Measurements from ENCODE around the gene LMAN1L.

Gene LMAN1L

GRCh38 chr15:74838746-74839525 is 26.3 kb downstream of the LMAN1L start:
- no peak for FAIRE-seq

DNA sequence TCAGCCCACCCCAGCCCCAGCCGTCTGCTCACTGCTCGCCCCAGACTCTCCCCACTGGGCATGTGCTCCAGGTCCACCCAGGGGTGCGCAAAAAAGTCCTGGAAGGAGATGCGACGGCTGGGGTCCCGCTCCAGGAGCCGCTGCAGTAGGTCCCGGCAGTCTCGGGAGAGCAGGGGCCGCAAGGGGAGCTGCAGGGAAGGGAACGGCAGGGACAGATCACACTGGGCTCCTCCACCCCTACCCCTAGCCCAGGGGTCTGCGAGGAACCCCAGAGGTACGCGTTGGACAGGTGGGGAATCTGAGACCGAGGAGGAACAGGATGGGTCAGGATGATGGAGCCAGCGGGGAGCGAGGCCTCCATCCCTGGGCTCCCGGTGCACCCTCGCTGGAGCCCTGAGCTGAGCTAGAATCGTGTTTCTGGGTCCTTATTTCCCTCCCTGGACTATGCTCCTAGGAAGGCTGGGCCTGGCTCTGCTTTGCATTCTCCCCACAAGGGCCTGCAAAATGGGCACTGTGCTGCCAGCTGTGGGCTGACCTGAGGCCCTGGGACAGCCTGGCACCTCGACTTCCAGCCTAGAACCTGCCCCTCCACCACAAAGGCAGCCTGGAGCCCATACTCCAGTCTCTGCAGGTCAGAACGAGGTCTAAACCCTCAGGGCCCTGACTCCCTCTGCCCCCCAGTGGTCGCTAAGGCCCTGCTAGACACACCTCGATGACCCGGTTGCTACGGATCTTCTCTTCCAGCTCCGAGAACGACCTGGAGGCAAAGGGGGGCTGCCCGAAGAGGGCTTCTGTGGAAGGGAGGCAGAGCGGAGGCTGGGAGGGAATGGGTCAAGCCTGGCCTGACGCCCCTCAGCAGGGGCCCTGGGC is 27.1 kb downstream of the LMAN1L start:
- no peak for FAIRE-seq

GRCh38 chr15:74840851-74841775 is 28.5 kb downstream of the LMAN1L start:
- FAIRE-seq: no peak

- FAIRE-seq: no peak
These were observed 29.3 kb downstream of the LMAN1L start for GRCh38 chr15:74841891-74842373.

GRCh38 chr15:74842581-74843444 is 30.2 kb downstream of the LMAN1L start, which contains the start of gene ULK3:
Gene ULK3, minus strand, starts transcription at chr15:74843156. Its CDS starts 51 bp downstream, at chr15:74843105.
- no peak for FAIRE-seq

DNA sequence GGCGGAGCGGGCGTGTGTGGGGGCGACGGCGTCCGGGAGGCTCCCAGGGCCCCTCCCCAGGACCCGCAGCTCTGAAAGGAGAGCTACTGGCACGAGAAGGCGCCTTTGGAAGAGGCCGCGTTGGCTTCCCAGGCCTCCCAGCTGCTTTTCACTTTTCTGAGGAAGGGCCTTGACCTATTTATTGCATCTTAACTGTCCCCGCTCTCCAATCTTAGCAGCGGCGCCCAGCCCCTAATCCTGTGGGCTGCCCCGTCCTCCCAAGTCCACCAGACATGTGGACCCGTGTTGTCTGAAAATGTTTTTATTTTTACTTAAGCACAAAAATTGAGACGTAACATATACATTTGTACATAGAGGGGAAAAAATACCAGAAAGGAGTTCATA is 30.8 kb downstream of the LMAN1L start:
- FAIRE-seq: no peak

DNA sequence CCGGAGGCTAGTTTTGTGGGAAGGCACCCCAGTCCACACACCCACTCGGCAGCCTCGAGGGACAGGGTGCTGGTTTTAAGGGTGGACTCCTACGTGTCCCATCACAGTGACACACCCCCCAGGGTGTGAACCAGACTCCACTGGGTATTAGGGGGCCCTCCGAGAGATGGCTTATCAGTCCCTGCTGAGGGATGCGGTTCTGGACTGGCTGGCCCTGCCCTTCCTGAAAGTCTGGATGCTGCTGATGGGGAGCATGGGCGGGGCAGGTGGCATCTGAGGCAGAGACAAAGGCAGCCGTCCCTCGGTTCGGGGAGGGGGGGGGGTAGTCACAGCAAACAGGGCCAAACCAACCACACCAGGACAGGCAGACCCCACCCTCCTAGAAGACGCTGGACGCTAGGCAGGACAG is 31.3 kb downstream of the LMAN1L start:
- no peak for FAIRE-seq

- FAIRE-seq: no peak
These were observed 31.9 kb downstream of the LMAN1L start for GRCh38 chr15:74844319-74845207.

DNA sequence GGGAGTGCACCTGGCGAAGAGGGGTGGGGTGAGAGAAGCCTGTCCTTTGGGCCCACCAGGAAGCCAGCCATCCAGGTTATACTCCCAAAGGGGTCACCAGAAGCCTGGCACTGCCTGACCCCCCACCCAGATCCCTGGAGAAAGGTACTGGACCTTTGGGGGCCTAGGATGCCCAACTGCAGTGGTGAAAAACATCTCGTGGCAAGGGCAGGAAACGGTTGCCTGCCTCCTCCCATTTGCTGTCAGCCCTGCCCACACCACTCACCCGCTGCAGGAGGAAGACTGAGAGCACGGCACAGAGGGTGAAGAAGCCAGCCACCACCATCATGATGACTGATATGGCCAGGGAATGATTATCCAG is 32.6 kb downstream of the LMAN1L start:
- no peak for FAIRE-seq

DNA sequence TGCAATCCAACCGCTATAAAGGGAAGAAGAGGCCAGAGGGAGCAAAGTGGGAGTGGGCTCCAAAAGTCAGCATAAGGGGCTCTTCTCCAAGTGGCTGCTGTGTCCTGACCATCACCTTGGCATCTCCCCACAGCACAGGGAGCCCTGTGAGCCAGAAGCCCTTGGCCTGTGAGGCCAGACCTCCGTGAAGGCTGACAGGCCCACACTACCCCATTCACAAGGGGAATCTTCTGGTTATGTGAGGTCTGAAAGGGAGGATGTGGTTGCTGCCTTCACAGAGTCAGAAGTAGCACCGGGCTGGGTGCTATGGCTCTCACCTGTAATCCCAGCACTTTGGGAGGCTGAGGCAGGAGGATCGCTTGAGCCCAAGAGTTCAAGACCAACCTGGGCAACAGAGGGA is 32.9 kb downstream of the LMAN1L start:
- FAIRE-seq: no peak

DNA sequence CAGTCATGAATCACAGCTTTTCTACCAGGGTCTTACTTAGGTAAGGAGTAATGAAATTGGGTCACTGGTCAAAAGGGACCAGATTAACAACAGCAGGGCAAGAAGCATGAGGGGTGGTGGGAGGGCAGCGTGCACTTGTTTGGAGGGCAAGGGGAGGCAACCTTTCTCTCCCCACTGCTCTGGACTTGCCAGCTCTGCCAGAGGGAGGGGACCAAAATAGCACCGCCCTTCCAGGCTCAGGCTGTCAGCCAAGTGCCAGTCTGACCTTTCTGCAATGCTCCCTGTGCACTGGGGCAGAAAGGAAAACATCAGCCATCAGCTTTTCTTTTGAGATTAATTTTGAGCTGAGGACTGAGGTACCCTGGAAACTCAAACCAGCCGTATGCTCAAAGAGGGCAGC is 34.8 kb downstream of the LMAN1L start:
- FAIRE-seq: no peak

DNA sequence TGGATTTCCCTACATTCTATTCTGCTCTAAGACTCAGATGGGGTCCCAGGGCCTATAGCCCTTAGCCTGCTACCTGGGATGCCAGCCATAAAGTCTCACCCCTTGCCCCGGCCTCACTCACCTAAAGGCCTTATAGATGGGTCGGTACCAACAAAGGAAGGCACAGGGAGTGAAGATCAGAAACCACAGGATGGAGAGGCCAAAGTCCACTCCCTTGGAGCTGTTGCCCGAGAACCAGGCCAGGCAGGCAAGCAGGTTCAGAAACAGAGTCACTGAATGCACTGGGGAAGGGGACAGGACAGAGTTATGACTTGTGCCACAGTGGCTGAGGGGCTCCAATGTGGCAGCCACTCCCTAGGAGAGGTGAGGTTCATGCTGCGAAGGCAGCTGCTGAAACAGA is 37.8 kb downstream of the LMAN1L start:
- FAIRE-seq: no peak

GRCh38 chr15:74851960-74852359 is 39.3 kb downstream of the LMAN1L start:
- no peak for FAIRE-seq

DNA sequence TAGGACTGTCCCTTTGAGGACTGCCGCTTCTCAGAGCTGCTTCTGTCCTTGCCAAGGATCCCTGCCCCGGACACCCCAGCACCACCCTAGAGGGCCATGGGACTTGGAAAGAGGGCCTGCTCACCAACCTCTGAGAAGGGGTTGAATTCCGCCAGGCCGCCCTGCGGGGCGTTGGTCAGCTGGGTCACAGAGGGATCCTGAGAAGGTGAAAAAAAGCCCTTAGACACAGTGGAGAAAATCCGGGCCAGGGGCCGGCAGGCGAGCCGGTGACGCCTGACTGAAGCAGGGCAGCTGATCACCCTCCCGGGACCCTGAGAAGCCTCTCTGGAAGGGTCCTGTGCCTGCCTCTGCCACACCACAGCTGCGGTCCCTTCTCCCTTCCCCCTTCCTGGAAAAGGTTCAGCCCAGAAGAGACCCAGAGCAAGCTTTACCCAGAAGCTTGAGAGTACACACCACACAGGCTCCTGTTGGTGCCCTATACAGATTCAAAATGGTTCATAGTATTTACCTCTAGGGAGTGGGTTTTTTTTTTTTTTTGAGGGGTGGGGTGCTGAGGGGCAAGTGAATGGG is 41.9 kb downstream of the LMAN1L start:
- no peak for FAIRE-seq

DNA sequence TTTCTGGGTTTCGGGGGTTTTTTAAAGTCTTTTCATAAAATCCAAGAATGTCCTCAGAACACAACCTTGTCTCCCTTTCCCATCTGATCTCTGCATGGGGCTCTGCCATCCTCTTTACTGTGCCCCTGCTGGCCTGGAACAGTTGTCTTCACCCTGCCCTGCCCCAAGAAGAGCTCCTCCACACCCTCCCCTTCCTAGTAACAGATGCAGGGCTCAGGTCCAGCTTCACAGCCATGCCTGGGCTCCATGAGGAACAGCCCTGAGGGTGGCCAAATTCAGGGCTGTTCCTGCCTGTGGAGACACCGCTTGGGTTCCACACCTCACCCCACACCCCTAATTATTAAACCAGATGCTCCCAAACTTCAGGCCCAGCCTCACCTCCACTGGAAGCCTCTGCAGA is 43.2 kb downstream of the LMAN1L start:
- no peak for FAIRE-seq

GRCh38 chr15:74856537-74856936 is 43.9 kb downstream of the LMAN1L start:
- FAIRE-seq: no peak

GRCh38 chr15:74857082-74857655 is 44.5 kb downstream of the LMAN1L start:
- FAIRE-seq: no peak

DNA sequence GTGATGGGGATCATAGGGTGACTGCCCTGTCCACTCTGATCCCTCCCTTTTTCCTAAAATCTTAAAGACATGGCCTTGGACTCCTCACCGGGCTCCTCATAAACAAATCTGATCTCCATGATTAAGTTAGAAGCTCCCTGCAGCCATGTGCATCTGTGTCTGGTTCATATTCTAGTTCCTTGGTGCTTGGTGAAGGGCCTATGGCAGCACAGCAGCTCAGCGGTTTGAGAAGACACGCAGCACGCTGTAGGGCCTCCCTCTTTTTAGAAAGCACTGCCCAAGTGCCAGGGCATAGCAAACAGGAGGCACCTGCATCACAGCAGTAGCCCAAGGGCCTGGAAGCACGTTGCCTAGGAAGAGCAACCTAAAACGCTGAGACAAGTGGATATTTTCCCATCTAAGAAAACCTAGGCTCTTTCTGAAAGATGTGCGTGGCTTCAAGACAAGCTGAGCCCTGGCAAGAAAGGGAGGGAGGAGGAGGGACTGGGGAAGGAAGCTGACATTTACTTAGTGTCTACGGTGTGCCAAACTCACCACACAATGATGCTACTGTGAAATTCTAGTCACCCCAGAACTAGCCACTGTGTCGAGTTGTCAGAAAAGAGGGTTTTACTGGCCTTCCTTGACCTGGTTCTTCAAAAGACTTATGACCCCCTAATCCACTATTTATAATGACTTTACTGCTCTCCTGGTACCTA is 45.2 kb downstream of the LMAN1L start:
- FAIRE-seq: no peak

- FAIRE-seq: no peak
These were observed 45.7 kb downstream of the LMAN1L start for GRCh38 chr15:74858369-74858740.
